HEK293T (cell line): ENCODE results near the gene EIF1.
"Not testable (repeated sequence)": the region's sequence is repeated elsewhere in the genome, so short reads cannot be mapped to it uniquely, and the experiment has no call there.

ENCODE experiments used
- CTCF ChIA-PET: fragments of 350-600 bp; formaldehyde crosslinking; extraction: SDS; loops from one replicate; lab custom pipeline; 2021; ENCODE audit warnings: antibody characterized with exemption, inconsistent platforms; lab: Yijun Ruan, JAX
- POLR2A ChIA-PET: fragments of 350-600 bp; formaldehyde crosslinking; extraction: SDS; loops from one replicate; lab custom pipeline; 2020; ENCODE audit warnings: antibody characterized with exemption, inconsistent platforms; lab: Yijun Ruan, JAX
- DNase-seq: peaks from one replicate; pipeline ENCODE4 v3.0.0; 2012; ENCODE audit warnings: mixed read lengths; ENCODE audit errors: extremely low spot score
- ARNT ChIP-seq: fragments of 450-650 bp; IDR thresholded peaks from 2 replicates; pipeline ENCODE4 v1.6.1; 2017; ENCODE audit warnings: mild to moderate bottlenecking
- BHLHE40 ChIP-seq: fragments of 450-650 bp; IDR thresholded peaks from 2 replicates; pipeline ENCODE4 v1.6.1; 2016; ENCODE audit warnings: mild to moderate bottlenecking, moderate library complexity, borderline replicate concordance
- CTBP1 ChIP-seq: fragments of 450-650 bp; IDR thresholded peaks from 2 replicates; pipeline ENCODE4 v1.6.1; 2016; ENCODE audit warnings: borderline replicate concordance
- ELF4 ChIP-seq: fragments of 450-650 bp; IDR thresholded peaks from 2 replicates; pipeline ENCODE4 v1.6.1; 2017; ENCODE audit warnings: antibody characterized with exemption
- FOXA1 ChIP-seq: fragments of 450-650 bp; IDR thresholded peaks from 2 replicates; pipeline ENCODE4 v1.6.1; 2016; ENCODE audit warnings: mild to moderate bottlenecking
- FOXK2 ChIP-seq: fragments of 450-650 bp; IDR thresholded peaks from 2 replicates; pipeline ENCODE4 v1.6.1; 2016; ENCODE audit warnings: mild to moderate bottlenecking
- FOXM1 ChIP-seq: fragments of 450-650 bp; IDR thresholded peaks from 2 replicates; pipeline ENCODE4 v1.6.1; 2017; ENCODE audit warnings: mild to moderate bottlenecking, borderline replicate concordance
- HDGF ChIP-seq: fragments of 450-650 bp; IDR thresholded peaks from 2 replicates; pipeline ENCODE4 v1.6.1; 2017; ENCODE audit warnings: antibody characterized with exemption, borderline replicate concordance
- L3MBTL2 ChIP-seq: fragments of 450-650 bp; conservative IDR thresholded peaks from 2 replicates; pipeline ENCODE4 v1.6.1; 2016; ENCODE audit warnings: mild to moderate bottlenecking
- LEF1 ChIP-seq: fragments of 450-650 bp; IDR thresholded peaks from 2 replicates; pipeline ENCODE4 v1.6.1; 2017; ENCODE audit warnings: mild to moderate bottlenecking, borderline replicate concordance
- NFRKB ChIP-seq: fragments of 450-650 bp; IDR thresholded peaks from 2 replicates; pipeline ENCODE4 v1.6.1; 2016; ENCODE audit warnings: mild to moderate bottlenecking, moderate library complexity
- PKNOX1 ChIP-seq: fragments of 450-650 bp; IDR thresholded peaks from 2 replicates; pipeline ENCODE4 v1.6.1; 2016
- SP1 ChIP-seq: fragments of 450-650 bp; IDR thresholded peaks from 2 replicates; pipeline ENCODE4 v1.6.1; 2017
- SUZ12 ChIP-seq: fragments of 450-650 bp; IDR thresholded peaks from 2 replicates; pipeline ENCODE4 v1.6.1; 2016; ENCODE audit warnings: mild to moderate bottlenecking
- TARDBP ChIP-seq: fragments of 450-650 bp; IDR thresholded peaks from 2 replicates; pipeline ENCODE4 v1.6.1; 2016
- ZNF384 ChIP-seq: fragments of 450-650 bp; IDR thresholded peaks from 2 replicates; pipeline ENCODE4 v1.6.1; 2016

EIF1 gene

GRCh38 chr17:41688641-41689496 lies at the start of gene EIF1:
Gene EIF1, plus strand, starts transcription at chr17:41688885. Its CDS starts 154 bp downstream, at chr17:41689039.
- ChIA-PET CTCF (interaction anchor here (0.5 to 2.6 kb wide), 25 partner anchors 7 to 1373 kb away, joined by 3 to 13 read pairs (median 5); partner anchors contain the start of genes JUP and ODAD4), POLR2A (interaction anchor here (0.6 to 6.8 kb wide), 107 partner anchors 11 to 1438 kb away, joined by 3 to 199 read pairs (median 4); partner anchors contain the start of genes ACLY, CNP, FKBP10 and GAST)
- TF ChIP-seq FOXA1 (no peak), TARDBP (peak; percentile 71), FOXK2 (no peak), NFRKB (no peak; the same call in 1 of the 2 replicates), CTBP1 (no peak), HDGF (peak; percentile 100), PKNOX1 (peak; percentile 99), SUZ12 (no peak), LEF1 (no peak), FOXM1 (0 out of 2 replicates have a peak, but pooled peaks have one; percentile 17), BHLHE40 (no peak), ELF4 (peak; percentile 97), ZNF384 (no peak), SP1 (no peak), L3MBTL2 (no peak; the same call in 1 of the 2 replicates), ARNT (peak; percentile 80)
- peak; percentile 99 for DNase-seq

GRCh38 chr17:41638941-41639340 lies 49.7 kb upstream of the EIF1 start:
- ChIA-PET POLR2A (no interaction called here), CTCF (interaction anchor here (1.6 to 2.3 kb wide), 2 partner anchors 10 to 90 kb away, joined by 8 to 9 read pairs; no protein-coding TSS in a partner anchor)
- DNase-seq, result no peak
- TF ChIP-seq HDGF, result no peak
- TF ChIP-seq FOXM1, result no peak
- no peak for TF ChIP-seq TARDBP
- no peak for TF ChIP-seq CTBP1

GRCh38 chr17:41639492-41640473 lies 48.9 kb upstream of the EIF1 start:
- ChIA-PET CTCF (interaction anchor here (0.7 to 2.3 kb wide), 4 partner anchors 9 to 1080 kb away, joined by 4 to 9 read pairs (median 8); no protein-coding TSS in a partner anchor), POLR2A (interaction anchor here (1.5 kb wide), 1 partner anchor 49 kb away, joined by 3 read pairs; the partner anchor contains the start of gene EIF1)
- TF ChIP-seq NFRKB, result no peak
- no peak for TF ChIP-seq FOXK2
- TF ChIP-seq L3MBTL2, result no peak
- TF ChIP-seq CTBP1, result no peak
- TF ChIP-seq LEF1, result no peak
- DNase-seq, result no peak

GRCh38 chr17:41640596-41640995 lies 48.1 kb upstream of the EIF1 start:
- ChIA-PET CTCF (interaction anchor here (1.4 to 2.3 kb wide), 2 partner anchors 22 to 92 kb away, joined by 7 to 9 read pairs; no protein-coding TSS in a partner anchor), POLR2A (interaction anchor here (1.5 kb wide), 1 partner anchor 48 kb away, joined by 3 read pairs; the partner anchor contains the start of gene EIF1)

GRCh38 chr17:41642252-41643156 lies 46.2 kb upstream of the EIF1 start:
- DNase-seq, result no peak
- no peak for TF ChIP-seq ARNT
- no peak for TF ChIP-seq CTBP1
- TF ChIP-seq ELF4, result no peak
- no peak for TF ChIP-seq PKNOX1
- TF ChIP-seq NFRKB, result no peak
- TF ChIP-seq BHLHE40, result no peak
- no peak for TF ChIP-seq L3MBTL2
- TF ChIP-seq HDGF, result no peak
- no peak for TF ChIP-seq FOXM1
- TF ChIP-seq FOXK2, result no peak
- no peak for TF ChIP-seq FOXA1
- TF ChIP-seq SP1, result no peak
- ChIA-PET CTCF (interaction anchor here (0.6 to 1.7 kb wide), 3 partner anchors 93 to 266 kb away, joined by 3 to 9 read pairs (median 4); no protein-coding TSS in a partner anchor), POLR2A (no interaction called here)

More at GRCh38 chr17:41640596-41640995, 48.1 kb upstream of the EIF1 start:
- not testable (repeated sequence) for DNase-seq
